Panc1 (cell line): ENCODE results near the gene GCSAM. TPM values are rescaled to one million over a fixed set of nuclear protein-coding genes. Genes with fewer than 3 reads are reported as not detected.

Experiments used
- ATAC-seq: fragments of 200-7000 bp; cut with Tn5 transposase; 2 replicates; pipeline ENCODE4 v1.9.1; 2020; ENCODE audit warnings: mild to moderate bottlenecking, moderate library complexity
- BruUV-seq: library from RNA; stranded (reverse); fragments of 400-500 nt; replicated peaks from 2 replicates; lab custom pipeline; 2021; lab: Mats Ljungman, UMichigan
- CTCF ChIA-PET: fragments of 300-600 bp; sonication (Branson Sonifier 250); formaldehyde crosslinking; loops from one replicate; lab custom pipeline; 2022; ENCODE audit warnings: antibody characterized with exemption; lab: Charles Lee
- POLR2A ChIA-PET: fragments of 300-600 bp; sonication (Branson Sonifier 250); formaldehyde crosslinking; loops from one replicate; lab custom pipeline; 2022; ENCODE audit warnings: antibody characterized with exemption; lab: Charles Lee
- DNase-seq: peaks from one replicate; pipeline ENCODE4 v3.0.0-alpha.2; 2010; ENCODE audit warnings: low read depth, low spot score
- H3K27ac ChIP-seq: 2 replicates; pipeline ENCODE4 v1.5.1; 2011; ENCODE audit warnings: mild to moderate bottlenecking, low read length, inconsistent platforms
- H3K27me3 ChIP-seq: fragments of 200-500 bp; sonication (Bioruptor generic); 2 replicates; pipeline ENCODE4 v1.6.0; 2014; ENCODE audit warnings: low read length, inconsistent platforms; ENCODE audit not compliant: control insufficient read depth, insufficient read depth
- H3K36me3 ChIP-seq: fragments of 200-500 bp; sonication (Bioruptor generic); 2 replicates; pipeline ENCODE4 v1.5.1; 2014; ENCODE audit warnings: inconsistent platforms, mild to moderate bottlenecking, low read length, moderate library complexity; ENCODE audit not compliant: control insufficient read depth, insufficient read depth
- H3K4me1 ChIP-seq: 2 replicates; pipeline ENCODE4 v1.5.1; 2011; ENCODE audit warnings: inconsistent platforms, mild to moderate bottlenecking, low read length, moderate library complexity; ENCODE audit not compliant: control insufficient read depth, insufficient read depth
- H3K4me3 ChIP-seq, 2 experiments: 2 replicates each; pipeline ENCODE4 v1.5.1; 2011 to 2012; ENCODE audit warnings: low read depth in 2 of 2, low read length in 2 of 2, mild to moderate bottlenecking in 2 of 2, inconsistent platforms in 1 of 2, moderate library complexity in 1 of 2
- H3K9me3 ChIP-seq: fragments of 200-500 bp; sonication (Bioruptor generic); 2 replicates; pipeline ENCODE4 v1.5.1; 2014; ENCODE audit warnings: low read depth, mild to moderate bottlenecking, inconsistent platforms, low read length, moderate library complexity; ENCODE audit not compliant: control insufficient read depth, insufficient read depth
- POLR2AphosphoS5 ChIP-seq: IDR thresholded peaks from 2 replicates; pipeline ENCODE4 v1.6.1; 2012; ENCODE audit warnings: mild to moderate bottlenecking, low read depth, low read length, moderate library complexity
- SIN3A ChIP-seq: IDR thresholded peaks from 2 replicates; pipeline ENCODE4 v1.6.1; 2012; ENCODE audit warnings: low read depth, mild to moderate bottlenecking, low read length, moderate library complexity, borderline replicate concordance; ENCODE audit not compliant: insufficient read depth
- TCF7L2 ChIP-seq: IDR thresholded peaks from 2 replicates; pipeline ENCODE4 v1.6.1; 2011; ENCODE audit warnings: mild to moderate bottlenecking, low read depth, low read length, inconsistent platforms
- in situ Hi-C: cut with HindIII; loops from 2 replicates; pipeline ENCODE4 v1.10.0; 2016; ENCODE audit warnings: low sequenced_read_pairs, low pct_unique_long_range_greater_than_20kb
- intact Hi-C: fragments of 100-400 bp; cut with micrococcal nuclease; formaldehyde crosslinking; loops from one replicate; pipeline ENCODE4 v1.10.0; 2022; ENCODE audit not compliant: unreplicated experiment
- total RNA-seq: library from RNA; stranded (reverse); gene quantifications from one replicate; pipeline ENCODE4 v1.2.1, GENCODE V29; 2021; ENCODE audit not compliant: unreplicated experiment
- TF ChIP-seq, protein P1 (sequence below): fragments of 450-650 bp; IDR thresholded peaks from 2 replicates; pipeline ENCODE4 v1.5.1; 2017; ENCODE audit warnings: mild to moderate bottlenecking
- TF ChIP-seq, protein P2 (sequence below), 2 experiments: IDR thresholded peaks; 2 replicates each; pipeline ENCODE4 v1.6.1; 2011 to 2012; ENCODE audit warnings: low read depth in 2 of 2, control low read depth in 1 of 2, low read length in 1 of 2, mild to moderate bottlenecking in 1 of 2, moderate library complexity in 1 of 2; ENCODE audit not compliant: insufficient read depth in 1 of 2

GCSAM gene
- total RNA-seq, 1 experiment from 2014 or later, result 0.08 TPM

DNA sequence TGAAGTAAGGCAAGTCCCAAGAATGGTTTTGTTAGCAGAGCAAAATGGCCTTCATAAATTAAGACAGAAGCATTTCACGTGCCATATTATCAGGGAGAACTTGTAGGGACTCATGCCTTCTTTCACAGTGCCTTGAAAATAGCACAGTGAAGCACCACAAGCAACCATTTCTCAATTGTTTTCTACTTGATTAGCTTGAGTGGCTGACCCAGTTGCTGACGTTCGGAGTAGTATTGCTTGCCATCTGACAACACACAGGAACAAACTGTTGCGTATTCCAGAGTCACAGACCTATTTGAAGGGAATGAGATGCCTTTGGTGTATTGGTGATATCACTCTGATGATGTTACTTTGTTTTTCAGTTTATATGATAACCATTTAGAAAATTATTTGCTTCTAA lies 49.8 kb downstream of the GCSAM start:
- in situ Hi-C loops (no loop called here), intact Hi-C loops (no loop called here)
- BruUV-seq, result no TSS peak
- Histone ChIP-seq H3K4me1 (peaks cover 13% of the 10 kb centered on the region), H3K9me3 (no peaks in the 10 kb centered on the region), H3K27ac (no peak overlapping the region), H3K4me3 (no peak overlapping the region), H3K27me3 (no peaks in the 10 kb centered on the region), H3K36me3 (no peaks in the 10 kb centered on the region)
- DNase-seq (no peak), ATAC-seq (no peak)
- CTCF ChIA-PET, result no interaction called here
- POLR2A ChIA-PET, result no interaction called here
- TF ChIP-seq POLR2AphosphoS5 (no peak), SIN3A (no peak), TCF7L2 (no peak)
- TF ChIP-seq, protein P1, sequence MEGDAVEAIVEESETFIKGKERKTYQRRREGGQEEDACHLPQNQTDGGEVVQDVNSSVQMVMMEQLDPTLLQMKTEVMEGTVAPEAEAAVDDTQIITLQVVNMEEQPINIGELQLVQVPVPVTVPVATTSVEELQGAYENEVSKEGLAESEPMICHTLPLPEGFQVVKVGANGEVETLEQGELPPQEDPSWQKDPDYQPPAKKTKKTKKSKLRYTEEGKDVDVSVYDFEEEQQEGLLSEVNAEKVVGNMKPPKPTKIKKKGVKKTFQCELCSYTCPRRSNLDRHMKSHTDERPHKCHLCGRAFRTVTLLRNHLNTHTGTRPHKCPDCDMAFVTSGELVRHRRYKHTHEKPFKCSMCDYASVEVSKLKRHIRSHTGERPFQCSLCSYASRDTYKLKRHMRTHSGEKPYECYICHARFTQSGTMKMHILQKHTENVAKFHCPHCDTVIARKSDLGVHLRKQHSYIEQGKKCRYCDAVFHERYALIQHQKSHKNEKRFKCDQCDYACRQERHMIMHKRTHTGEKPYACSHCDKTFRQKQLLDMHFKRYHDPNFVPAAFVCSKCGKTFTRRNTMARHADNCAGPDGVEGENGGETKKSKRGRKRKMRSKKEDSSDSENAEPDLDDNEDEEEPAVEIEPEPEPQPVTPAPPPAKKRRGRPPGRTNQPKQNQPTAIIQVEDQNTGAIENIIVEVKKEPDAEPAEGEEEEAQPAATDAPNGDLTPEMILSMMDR, result no peak
- TF ChIP-seq, protein P2, sequence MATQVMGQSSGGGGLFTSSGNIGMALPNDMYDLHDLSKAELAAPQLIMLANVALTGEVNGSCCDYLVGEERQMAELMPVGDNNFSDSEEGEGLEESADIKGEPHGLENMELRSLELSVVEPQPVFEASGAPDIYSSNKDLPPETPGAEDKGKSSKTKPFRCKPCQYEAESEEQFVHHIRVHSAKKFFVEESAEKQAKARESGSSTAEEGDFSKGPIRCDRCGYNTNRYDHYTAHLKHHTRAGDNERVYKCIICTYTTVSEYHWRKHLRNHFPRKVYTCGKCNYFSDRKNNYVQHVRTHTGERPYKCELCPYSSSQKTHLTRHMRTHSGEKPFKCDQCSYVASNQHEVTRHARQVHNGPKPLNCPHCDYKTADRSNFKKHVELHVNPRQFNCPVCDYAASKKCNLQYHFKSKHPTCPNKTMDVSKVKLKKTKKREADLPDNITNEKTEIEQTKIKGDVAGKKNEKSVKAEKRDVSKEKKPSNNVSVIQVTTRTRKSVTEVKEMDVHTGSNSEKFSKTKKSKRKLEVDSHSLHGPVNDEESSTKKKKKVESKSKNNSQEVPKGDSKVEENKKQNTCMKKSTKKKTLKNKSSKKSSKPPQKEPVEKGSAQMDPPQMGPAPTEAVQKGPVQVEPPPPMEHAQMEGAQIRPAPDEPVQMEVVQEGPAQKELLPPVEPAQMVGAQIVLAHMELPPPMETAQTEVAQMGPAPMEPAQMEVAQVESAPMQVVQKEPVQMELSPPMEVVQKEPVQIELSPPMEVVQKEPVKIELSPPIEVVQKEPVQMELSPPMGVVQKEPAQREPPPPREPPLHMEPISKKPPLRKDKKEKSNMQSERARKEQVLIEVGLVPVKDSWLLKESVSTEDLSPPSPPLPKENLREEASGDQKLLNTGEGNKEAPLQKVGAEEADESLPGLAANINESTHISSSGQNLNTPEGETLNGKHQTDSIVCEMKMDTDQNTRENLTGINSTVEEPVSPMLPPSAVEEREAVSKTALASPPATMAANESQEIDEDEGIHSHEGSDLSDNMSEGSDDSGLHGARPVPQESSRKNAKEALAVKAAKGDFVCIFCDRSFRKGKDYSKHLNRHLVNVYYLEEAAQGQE (IDR thresholded peaks at IDR 0.05; ENCODE audit: insufficient read depth in 1 of 2, low read depth in 2 of 2, low read length in 1 of 2), result no peak

DNA sequence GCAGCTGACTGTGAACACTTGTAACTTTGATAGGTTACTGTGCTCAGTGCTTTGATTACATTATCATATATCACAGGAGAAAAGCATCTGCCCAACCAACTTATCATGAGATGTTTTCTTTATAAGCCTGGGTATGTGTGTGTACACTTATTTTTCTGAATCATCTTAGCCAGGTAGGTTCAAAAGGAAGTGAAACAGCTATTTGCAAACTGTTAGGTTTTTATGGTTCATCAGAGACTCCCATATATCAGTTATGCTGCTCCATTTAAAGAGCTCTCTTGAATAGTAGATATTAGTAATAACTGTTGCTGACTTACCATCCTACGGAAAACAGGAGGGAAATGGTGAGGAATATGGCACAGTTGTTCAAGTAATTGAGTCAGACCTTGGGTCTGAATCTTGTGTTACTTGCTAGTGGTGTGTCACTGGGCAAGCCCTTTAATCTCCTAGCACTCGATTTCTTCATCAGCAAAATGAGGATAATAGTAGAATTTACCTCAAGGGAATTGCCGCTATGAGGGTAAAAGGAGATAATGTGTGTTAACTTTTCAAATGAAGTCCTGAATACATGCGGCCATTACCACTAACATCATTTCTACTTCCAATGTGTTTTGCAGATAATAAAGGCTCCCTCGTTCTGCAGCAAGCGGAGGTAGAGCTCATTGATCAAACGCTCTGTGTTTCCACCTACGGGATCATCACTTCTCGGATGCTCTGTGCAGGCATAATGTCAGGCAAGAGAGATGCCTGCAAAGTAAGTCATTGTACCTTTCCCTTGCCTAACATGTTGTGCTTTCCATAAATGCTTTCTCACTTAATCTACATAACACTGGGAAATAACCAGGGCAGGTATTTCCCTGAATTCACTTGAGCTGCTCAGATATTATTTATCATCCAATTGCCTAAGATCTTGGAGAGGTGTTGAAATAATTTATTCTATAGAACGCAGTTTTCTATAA lies 54.6 kb downstream of the GCSAM start:
- DNase-seq (no peak), ATAC-seq (no peak)
- Histone ChIP-seq H3K27me3 (no peaks in the 10 kb centered on the region), H3K4me3 (no peak overlapping the region), H3K27ac (no peak overlapping the region), H3K9me3 (no peaks in the 10 kb centered on the region), H3K36me3 (no peaks in the 10 kb centered on the region), H3K4me1 (0 out of 2 replicates have a peak, but pooled peaks cover 3% of the 10 kb centered on the region)
- BruUV-seq, result no TSS peak
- intact Hi-C loops, result no loop called here
- TF ChIP-seq SIN3A, result no peak
- CTCF ChIA-PET, result no interaction called here
- in situ Hi-C loops, result no loop called here
- POLR2A ChIA-PET, result no interaction called here
